HepG2 (cell line): ENCODE measurements around the gene CD274. TPM values are rescaled to one million over a fixed set of nuclear protein-coding genes. Genes with fewer than 3 reads are reported as not detected.

Source experiments
- BHLHE40 ChIP-seq: IDR thresholded peaks from 2 replicates; pipeline ENCODE4 v1.6.1; 2011; ENCODE audit warnings: low read length, improper control_type of control experiment
- CBX2 ChIP-seq, 2 experiments: fragments of 200-600 bp in 1 of 2; sonication (generic); formaldehyde crosslinking in 1 of 2; IDR thresholded peaks; 2 replicates each; pipeline versions ENCODE4 v1.7.0 to v1.8.1; 2018 to 2022; ENCODE audit warnings: low read depth in 2 of 2, low read length in 1 of 2, mild to moderate bottlenecking in 1 of 2, missing genetic modification reagents in 1 of 2
- CTCF ChIP-seq: sonication (generic); formaldehyde crosslinking; IDR thresholded peaks from 2 replicates; pipeline ENCODE4 v1.5.0; 2020; ENCODE audit warnings: mild to moderate bottlenecking, missing genetic modification reagents, moderate library complexity
- FLYWCH1 ChIP-seq: sonication (generic); formaldehyde crosslinking; IDR thresholded peaks from 2 replicates; pipeline ENCODE4 v1.8.1; 2023; ENCODE audit warnings: mild to moderate bottlenecking, missing genetic modification reagents
- FOXA3 ChIP-seq: IDR thresholded peaks from 2 replicates; pipeline ENCODE4 v1.6.1; 2016; ENCODE audit warnings: missing genetic modification reagents, missing compliant biosample characterization
- GABPA ChIP-seq, 2 experiments: IDR thresholded peaks; 2 replicates each; pipeline ENCODE4 v1.6.1; 2011 to 2016; ENCODE audit warnings: low read depth in 2 of 2, low read length in 1 of 2, missing biosample characterization in 1 of 2, missing genetic modification characterization in 1 of 2
- HDAC1 ChIP-seq: sonication (generic); formaldehyde crosslinking; IDR thresholded peaks from 2 replicates; pipeline ENCODE4 v1.5.1; 2020; ENCODE audit warnings: mild to moderate bottlenecking, missing genetic modification reagents
- KAT8 ChIP-seq: IDR thresholded peaks from 2 replicates; pipeline ENCODE4 v1.6.1; 2016; ENCODE audit warnings: missing genetic modification reagents, missing compliant biosample characterization
- KLF9 ChIP-seq: IDR thresholded peaks from 2 replicates; pipeline ENCODE4 v1.6.1; 2016; ENCODE audit warnings: low read depth
- KMT2B ChIP-seq: IDR thresholded peaks from 2 replicates; pipeline ENCODE4 v1.6.1; 2016; ENCODE audit warnings: missing genetic modification reagents, missing compliant biosample characterization
- LBX2 ChIP-seq: sonication (generic); formaldehyde crosslinking; IDR thresholded peaks from 2 replicates; pipeline ENCODE4 v1.5.0; 2020; ENCODE audit warnings: missing genetic modification reagents, mild to moderate bottlenecking, borderline replicate concordance
- MEIS1 ChIP-seq: sonication (generic); formaldehyde crosslinking; IDR thresholded peaks from 2 replicates; pipeline ENCODE4 v1.9.0; 2021; ENCODE audit warnings: mild to moderate bottlenecking, missing genetic modification reagents, moderate library complexity, borderline replicate concordance
- NR1H2 ChIP-seq: sonication (generic); formaldehyde crosslinking; IDR thresholded peaks from 2 replicates; pipeline ENCODE4 v1.8.1; 2022; ENCODE audit warnings: low read depth, missing genetic modification reagents, borderline replicate concordance
- SOX5 ChIP-seq: IDR thresholded peaks from 2 replicates; pipeline ENCODE4 v1.6.1; 2016; ENCODE audit warnings: borderline replicate concordance
- TAF15 ChIP-seq: fragments of 200-400 bp; formaldehyde crosslinking; IDR thresholded peaks from one replicate; pipeline ENCODE4 v1.6.1; 2018; ENCODE audit warnings: mild to moderate bottlenecking, low read depth, low read length; ENCODE audit not compliant: poor library complexity, severe bottlenecking
- XBP1 ChIP-seq: sonication (generic); formaldehyde crosslinking; IDR thresholded peaks from 2 replicates; pipeline ENCODE4 v1.5.0; 2020; ENCODE audit warnings: missing genetic modification reagents
- ZBTB20 ChIP-seq: sonication (generic); formaldehyde crosslinking; IDR thresholded peaks from 2 replicates; pipeline ENCODE4 v1.8.1; 2023; ENCODE audit warnings: missing genetic modification reagents, low read depth, mild to moderate bottlenecking, borderline replicate concordance
- ZBTB46 ChIP-seq: sonication (generic); formaldehyde crosslinking; IDR thresholded peaks from 2 replicates; pipeline ENCODE4 v1.4.0; 2020; ENCODE audit warnings: mild to moderate bottlenecking, missing genetic modification reagents, borderline replicate concordance
- ZMAT5 ChIP-seq: sonication (generic); formaldehyde crosslinking; IDR thresholded peaks from 2 replicates; pipeline ENCODE4 v1.5.0; 2020; ENCODE audit warnings: mild to moderate bottlenecking, low read depth, missing genetic modification reagents, borderline replicate concordance
- ZNF180 ChIP-seq: sonication (generic); formaldehyde crosslinking; IDR thresholded peaks from 2 replicates; pipeline ENCODE4 v1.4.0; 2020; ENCODE audit warnings: low read depth, missing genetic modification reagents, borderline replicate concordance
- ZNF256 ChIP-seq: sonication (generic); formaldehyde crosslinking; conservative IDR thresholded peaks from 2 replicates; pipeline ENCODE4 v1.4.0; 2020; ENCODE audit warnings: missing genetic modification reagents
- ZNF282 ChIP-seq: fragments of 450-650 bp; IDR thresholded peaks from 2 replicates; pipeline ENCODE4 v1.6.1; 2018; ENCODE audit not compliant: partially characterized antibody
- ZNF3 ChIP-seq: IDR thresholded peaks from 2 replicates; pipeline ENCODE4 v1.7.0; 2017; ENCODE audit warnings: inconsistent platforms
- ZNF446 ChIP-seq: sonication (generic); formaldehyde crosslinking; IDR thresholded peaks from 2 replicates; pipeline ENCODE4 v1.5.0; 2020; ENCODE audit warnings: mild to moderate bottlenecking, missing genetic modification reagents
- ZNF569 ChIP-seq: sonication (generic); formaldehyde crosslinking; IDR thresholded peaks from 2 replicates; pipeline ENCODE4 v1.5.0; 2020; ENCODE audit warnings: mild to moderate bottlenecking, missing genetic modification reagents, moderate library complexity, borderline replicate concordance
- ZNF790 ChIP-seq: sonication (generic); formaldehyde crosslinking; IDR thresholded peaks from 2 replicates; pipeline ENCODE4 v1.8.0; 2022; ENCODE audit warnings: missing genetic modification reagents, mild to moderate bottlenecking, borderline replicate concordance
- polyA plus RNA-seq, 8 experiments: library from polyadenylated mRNA; depleted of rRNA in 3 of 8; stranded (reverse) in 7 of 8; unstranded in 1 of 8; fragments of >200 nt; fragmentation: Illumina TruSeq in 4 of 8; extraction: Trizol in 4 of 8; gene quantifications; 2 replicates each; pipeline versions ENCODE4 v1.2.1 to v1.2.3, GENCODE V29; 2011 to 2016; ENCODE audit warnings: low read depth in 4 of 8, missing spikeins in 1 of 8, mixed read lengths in 1 of 8; ENCODE audit not compliant: insufficient read depth in 1 of 8
- total RNA-seq, 5 experiments: library from RNA; depleted of rRNA; stranded (reverse); fragments of >200 nt; fragmentation: Illumina TruSeq; extraction: Trizol; gene quantifications; 2 replicates each; pipeline ENCODE4 v1.2.3, GENCODE V29; 2016; ENCODE audit warnings: low read depth in 1 of 5

CD274 gene
- total and polyA plus RNA-seq, 2 of the 13 experiments (the other 11 are each of a cell fraction or from before 2014, with no cell fraction given), result 0.17 to 0.49 TPM

- TF ChIP-seq ZNF282 (no peak), FLYWCH1 (CRISPR knock-in tag) (no peak), KLF9 (peak; percentile 81; the same call in 1 of the 2 replicates), ZBTB20 (CRISPR knock-in tag) (no peak), ZNF256 (CRISPR knock-in tag) (no peak), XBP1 (no peak), ZNF3 (CRISPR knock-in tag) (no peak), ZMAT5 (CRISPR knock-in tag) (no peak), KMT2B (CRISPR knock-in tag) (peak; percentile 88), FOXA3 (CRISPR knock-in tag) (0 out of 2 replicates have a peak, but pooled peaks have one; percentile 16), CTCF (CRISPR knock-in tag) (peak; percentile 89), ZNF446 (CRISPR knock-in tag) (no peak), SOX5 (CRISPR knock-in tag) (no peak; the same call in 1 of the 2 replicates), BHLHE40 (peak; percentile 83), HDAC1 (CRISPR knock-in tag) (peak; percentile 77), TAF15 (no peak), GABPA (IDR thresholded peaks at IDR 0.05; ENCODE audit: low read depth, low read length) (no peak), GABPA (CRISPR knock-in tag; IDR thresholded peaks at IDR 0.05; ENCODE audit: low read depth) (peak; percentile 32; the same call in 1 of the 2 replicates), ZNF180 (CRISPR knock-in tag) (no peak), ZNF569 (CRISPR knock-in tag) (no peak), NR1H2 (CRISPR knock-in tag) (no peak), ZNF790 (CRISPR knock-in tag) (no peak), MEIS1 (CRISPR knock-in tag) (peak; percentile 35; the same call in 1 of the 2 replicates), KAT8 (CRISPR knock-in tag) (peak; percentile 81; the same call in 1 of the 2 replicates), CBX2 (IDR thresholded peaks at IDR 0.05; ENCODE audit: low read depth, low read length) (no peak), CBX2 (CRISPR knock-in tag; IDR thresholded peaks at IDR 0.05; ENCODE audit: low read depth) (no peak), LBX2 (CRISPR knock-in tag) (no peak), ZBTB46 (CRISPR knock-in tag) (no peak)
Measured at GRCh38 chr9:5450359-5451091, at the start of gene CD274 (continued).
